Activated effector memory CD4-positive, alpha-beta T cell treated with anti-CD3 and anti-CD28 coated beads, Interleukin-2, amount 50 U/mL, for 16 hours (primary cell): ENCODE measurements around the gene ZNF124.
"Not testable (repeated sequence)": the region's sequence is repeated elsewhere in the genome, so short reads cannot be mapped to it uniquely, and the experiment has no call there.

Experiments
- DNase-seq: peaks from one replicate; pipeline ENCODE4 v3.0.0-alpha.2; 2020

The ZNF124 gene

GRCh38 chr1:247171443-247171842, 377 bp downstream of the ZNF124 start:
- DNase-seq = not testable (repeated sequence)

GRCh38 chr1:247165674-247166073, 6.1 kb downstream of the ZNF124 start:
- no peak for DNase-seq

GRCh38 chr1:247164694-247165093, 7.1 kb downstream of the ZNF124 start:
- no peak for DNase-seq

- no peak for DNase-seq
Measured at GRCh38 chr1:247156787-247157232, 15.0 kb downstream of the ZNF124 start.

GRCh38 chr1:247147781-247148180, 24.0 kb downstream of the ZNF124 start:
- DNase-seq = no peak

- DNase-seq = not testable (repeated sequence)
Measured at GRCh38 chr1:247147120-247147519, 24.7 kb downstream of the ZNF124 start.

- DNase-seq = no peak
Measured at GRCh38 chr1:247146671-247147070, 25.1 kb downstream of the ZNF124 start.

GRCh38 chr1:247145279-247145678, 26.5 kb downstream of the ZNF124 start:
- DNase-seq = no peak

- not testable (repeated sequence) for DNase-seq
Measured at GRCh38 chr1:247139557-247139956, 32.3 kb downstream of the ZNF124 start.

GRCh38 chr1:247131236-247131635, 40.6 kb downstream of the ZNF124 start:
- no peak for DNase-seq

GRCh38 chr1:247127519-247128282, 44.1 kb downstream of the ZNF124 start:
- DNase-seq = not testable (repeated sequence)

- not testable (repeated sequence) for DNase-seq
Measured at GRCh38 chr1:247126601-247127000, 45.2 kb downstream of the ZNF124 start.

GRCh38 chr1:247126166-247126565, 45.7 kb downstream of the ZNF124 start:
- DNase-seq = not testable (repeated sequence)

GRCh38 chr1:247121382-247121781, 50.4 kb downstream of the ZNF124 start:
- DNase-seq = no peak

GRCh38 chr1:247120408-247120668, 51.5 kb downstream of the ZNF124 start:
- DNase-seq = not testable (repeated sequence)

- DNase-seq = no peak
Measured at GRCh38 chr1:247119600-247120407, 52.0 kb downstream of the ZNF124 start.

- peak; percentile 74 for DNase-seq
Measured at GRCh38 chr1:247118946-247119446, 52.8 kb downstream of the ZNF124 start.

GRCh38 chr1:247115545-247115944, 56.3 kb downstream of the ZNF124 start:
- DNase-seq = no peak

GRCh38 chr1:247115141-247115510, 56.7 kb downstream of the ZNF124 start:
- no peak for DNase-seq

GRCh38 chr1:247114351-247115140, 57.3 kb downstream of the ZNF124 start:
- peak; percentile 62 for DNase-seq

GRCh38 chr1:247113733-247114271, 58.0 kb downstream of the ZNF124 start:
- DNase-seq = no peak

GRCh38 chr1:247113094-247113497, 58.7 kb downstream of the ZNF124 start:
- DNase-seq = no peak

GRCh38 chr1:247112479-247112781, 59.4 kb downstream of the ZNF124 start:
- no peak for DNase-seq
